Stimulated activated CD4-positive, alpha-beta T cell treated with anti-CD3 and anti-CD28 coated beads, Interleukin-15, amount 100 ng/mL, for 24 hours (primary cell): Measurements from ENCODE around the gene HORMAD2.

Experiments
- DNase-seq: peaks from one replicate; pipeline ENCODE4 v3.0.0-alpha.2; 2020

HORMAD2 gene

DNA sequence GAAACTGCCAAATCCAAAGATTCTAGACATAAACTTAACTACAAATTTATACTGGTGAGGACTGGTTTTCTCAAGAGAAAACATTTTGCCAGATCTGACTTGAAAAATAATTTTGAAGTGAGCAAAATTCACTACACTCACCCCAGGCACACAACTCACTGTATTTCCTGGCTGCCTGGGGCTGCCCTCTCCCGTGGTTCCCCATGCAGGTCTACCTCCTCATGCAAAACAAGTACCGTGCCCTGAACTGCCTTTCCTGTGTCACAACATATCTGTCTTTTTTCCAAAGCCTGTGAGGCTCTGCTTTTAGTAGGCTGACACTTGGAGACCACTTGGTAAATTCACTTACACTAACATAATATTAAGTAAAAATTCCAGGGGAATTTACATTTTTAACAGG lies 89.9 kb downstream of the HORMAD2 start:
- DNase-seq: peak; percentile 43

DNA sequence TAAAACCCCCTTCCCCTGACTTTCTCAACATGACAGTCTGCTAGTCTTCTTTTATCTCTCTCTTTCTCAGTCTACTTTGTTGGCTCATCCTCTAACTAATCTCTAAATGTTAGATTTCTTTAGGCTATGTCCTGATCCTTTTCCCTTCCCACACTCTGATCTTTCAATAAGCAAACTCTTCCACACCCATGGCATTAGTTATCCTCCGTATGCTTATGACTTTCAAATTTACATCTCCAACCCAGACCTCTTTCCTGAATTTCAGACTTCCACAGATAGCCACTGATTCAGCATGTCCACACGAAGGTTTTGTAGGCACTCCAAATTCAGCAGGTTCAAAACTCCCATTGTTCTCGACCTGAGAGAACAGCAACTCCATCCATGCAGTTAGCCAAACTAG lies 90.7 kb downstream of the HORMAD2 start:
- DNase-seq: no peak

DNA sequence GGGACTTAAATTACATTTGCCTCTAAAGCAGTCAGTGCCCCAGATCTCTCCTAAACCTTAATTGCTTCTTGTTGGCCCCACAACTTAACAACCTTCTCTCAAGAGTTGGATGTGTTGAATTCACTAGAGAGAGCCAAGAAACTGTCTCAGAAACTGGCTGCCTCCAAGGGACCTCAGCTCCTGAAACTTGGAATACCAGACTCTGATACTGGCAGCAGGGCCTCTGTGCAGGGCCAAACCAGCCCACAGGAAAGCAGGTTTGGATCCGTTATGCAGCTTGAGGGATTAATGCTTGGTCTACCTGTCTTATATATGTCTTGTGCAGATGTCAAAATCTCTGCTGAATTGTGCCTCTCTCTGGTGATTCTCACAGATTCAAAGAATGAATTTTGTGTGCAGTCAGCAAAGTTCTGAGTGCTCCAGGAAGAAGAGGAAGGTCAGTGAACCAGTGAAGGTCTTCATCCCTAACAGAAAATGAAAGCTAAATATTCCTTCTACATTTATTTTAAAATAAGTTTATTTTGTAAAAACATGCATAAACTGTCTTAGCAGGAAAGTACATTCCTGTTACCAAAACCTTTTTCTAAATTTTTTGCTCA lies 95.5 kb downstream of the HORMAD2 start:
- DNase-seq: no peak

DNA sequence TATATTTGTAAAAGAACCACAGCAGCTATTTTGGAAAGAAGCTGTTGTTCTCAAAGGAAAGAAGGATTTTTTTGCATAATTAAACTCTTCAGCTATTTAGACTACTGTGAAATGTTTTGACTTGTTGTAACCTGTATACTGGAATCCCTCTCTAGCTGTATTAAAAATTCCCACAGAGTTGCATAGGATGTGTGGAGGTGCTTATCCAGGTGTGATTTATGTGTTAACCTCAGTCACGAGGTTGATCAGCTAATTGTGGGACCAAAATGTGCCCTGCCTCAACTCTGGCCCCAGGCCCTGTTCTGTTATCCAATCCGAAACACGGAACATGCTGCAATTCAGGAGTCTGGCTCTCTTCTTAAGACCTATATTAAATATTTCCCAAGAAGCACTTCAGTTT lies 96.2 kb downstream of the HORMAD2 start:
- no peak for DNase-seq

- DNase-seq: peak; percentile 80
These were observed 98.2 kb downstream of the HORMAD2 start for GRCh38 chr22:30178181-30179126.

DNA sequence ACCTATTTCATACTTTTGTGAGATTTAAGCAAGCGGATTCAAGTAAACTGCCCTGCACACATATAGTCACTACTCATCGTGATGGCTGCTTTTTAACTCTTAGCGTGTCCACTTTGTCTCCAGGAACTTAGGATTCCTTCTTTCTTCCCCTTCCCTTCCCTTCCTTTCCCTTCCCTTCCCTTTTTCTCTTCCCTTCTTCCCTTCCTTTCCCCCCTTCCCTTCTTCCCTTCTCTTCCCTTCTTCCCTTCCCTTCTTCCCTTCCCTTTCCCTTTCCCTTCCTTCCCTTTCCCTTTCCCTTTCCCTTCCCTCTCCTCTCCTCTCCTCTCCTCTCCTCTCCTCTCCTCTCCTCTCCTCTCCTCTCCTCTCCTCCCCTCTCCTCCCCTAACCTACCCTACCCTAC lies 100.4 kb downstream of the HORMAD2 start:
- DNase-seq: no peak

- no peak for DNase-seq
These were observed 101.4 kb downstream of the HORMAD2 start for GRCh38 chr22:30181459-30182349.

GRCh38 chr22:30182350-30182745 lies 102.1 kb downstream of the HORMAD2 start:
- no peak for DNase-seq

- no peak for DNase-seq
These were observed 102.6 kb downstream of the HORMAD2 start for GRCh38 chr22:30182815-30183214.

DNA sequence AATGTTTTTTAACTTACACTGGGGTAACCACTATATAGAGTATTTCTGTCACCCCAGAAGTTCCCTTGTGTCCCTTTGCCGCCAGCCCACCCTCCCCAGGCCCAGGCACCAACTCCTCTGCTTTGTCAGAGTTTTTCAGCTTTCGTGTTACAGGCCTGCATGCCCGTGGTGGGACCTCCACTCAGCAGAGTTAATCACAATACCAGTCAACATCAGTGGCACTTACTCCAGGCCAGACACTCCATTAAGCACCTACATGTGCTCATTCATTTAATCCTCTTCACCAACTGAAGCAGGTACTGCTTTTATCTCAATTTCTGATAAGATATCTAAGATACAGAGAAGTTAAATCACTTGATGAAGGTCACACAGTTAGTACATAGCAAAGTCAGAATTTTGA lies 103.0 kb downstream of the HORMAD2 start:
- DNase-seq: no peak

DNA sequence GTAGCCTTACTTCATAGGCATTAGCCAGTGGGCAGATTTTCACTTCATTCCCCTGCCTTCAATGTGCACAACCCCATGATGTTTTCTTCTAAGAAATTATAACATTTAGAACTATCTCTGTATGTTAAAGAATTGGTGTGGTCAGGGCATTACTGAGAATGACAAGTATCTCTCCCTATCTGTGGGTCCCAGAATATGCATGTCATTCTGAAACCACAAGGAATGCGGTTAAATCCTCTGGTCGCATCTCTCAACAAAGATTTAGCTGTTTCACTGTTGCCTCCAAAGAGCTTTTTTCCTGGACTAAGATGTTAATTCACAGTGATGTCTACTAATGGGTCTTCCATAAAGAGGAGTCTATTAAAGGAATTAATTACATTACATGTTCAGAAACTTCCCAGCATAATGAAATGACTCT lies 103.6 kb downstream of the HORMAD2 start:
- no peak for DNase-seq

- DNase-seq: peak; percentile 58
These were observed 104.9 kb downstream of the HORMAD2 start for GRCh38 chr22:30185129-30185528.

DNA sequence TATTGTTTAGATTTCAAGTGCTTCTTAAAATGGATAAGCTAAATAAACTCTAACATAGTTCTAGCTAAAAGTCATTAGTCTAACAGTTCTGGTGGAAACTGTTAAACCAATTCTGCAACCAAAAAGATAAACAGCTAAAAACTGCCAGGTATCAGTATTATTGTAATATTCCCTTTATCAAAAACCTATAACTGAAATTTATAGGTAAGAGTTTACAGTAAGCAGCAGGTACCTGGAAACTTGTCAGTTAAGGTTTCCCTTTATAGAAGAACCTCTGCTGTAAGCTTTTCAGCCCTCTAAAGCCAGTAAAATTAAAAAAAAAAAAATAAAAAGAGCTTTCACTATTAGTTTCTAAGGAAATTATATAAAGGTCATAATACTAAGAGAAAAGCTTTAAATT lies 105.3 kb downstream of the HORMAD2 start:
- no peak for DNase-seq

- no peak for DNase-seq
These were observed 105.8 kb downstream of the HORMAD2 start for GRCh38 chr22:30186041-30186440.

GRCh38 chr22:30186510-30186909 lies 106.2 kb downstream of the HORMAD2 start:
- no peak for DNase-seq

DNA sequence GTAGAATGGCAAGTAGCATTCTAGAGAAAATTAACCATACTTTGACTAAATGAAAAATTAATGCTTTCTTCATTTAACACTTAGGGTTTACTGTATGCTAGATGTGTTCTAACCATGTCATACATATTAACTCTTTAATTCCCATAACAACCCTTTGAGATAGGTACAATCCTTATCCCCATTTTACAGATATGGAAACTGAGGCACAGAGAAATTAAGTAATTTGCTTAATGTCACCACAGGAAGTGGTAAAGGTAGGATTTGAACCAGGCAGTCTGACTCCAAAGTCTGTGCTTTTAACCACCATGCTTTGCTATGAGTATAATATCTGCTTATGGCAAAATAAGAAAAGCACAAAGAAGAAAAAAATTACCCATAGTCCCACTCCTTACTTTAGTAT lies 106.8 kb downstream of the HORMAD2 start:
- no peak for DNase-seq

GRCh38 chr22:30187529-30188407 lies 107.5 kb downstream of the HORMAD2 start:
- no peak for DNase-seq

GRCh38 chr22:30188911-30189310 lies 108.6 kb downstream of the HORMAD2 start:
- DNase-seq: no peak

GRCh38 chr22:30190574-30190973 lies 110.3 kb downstream of the HORMAD2 start:
- DNase-seq: no peak

DNA sequence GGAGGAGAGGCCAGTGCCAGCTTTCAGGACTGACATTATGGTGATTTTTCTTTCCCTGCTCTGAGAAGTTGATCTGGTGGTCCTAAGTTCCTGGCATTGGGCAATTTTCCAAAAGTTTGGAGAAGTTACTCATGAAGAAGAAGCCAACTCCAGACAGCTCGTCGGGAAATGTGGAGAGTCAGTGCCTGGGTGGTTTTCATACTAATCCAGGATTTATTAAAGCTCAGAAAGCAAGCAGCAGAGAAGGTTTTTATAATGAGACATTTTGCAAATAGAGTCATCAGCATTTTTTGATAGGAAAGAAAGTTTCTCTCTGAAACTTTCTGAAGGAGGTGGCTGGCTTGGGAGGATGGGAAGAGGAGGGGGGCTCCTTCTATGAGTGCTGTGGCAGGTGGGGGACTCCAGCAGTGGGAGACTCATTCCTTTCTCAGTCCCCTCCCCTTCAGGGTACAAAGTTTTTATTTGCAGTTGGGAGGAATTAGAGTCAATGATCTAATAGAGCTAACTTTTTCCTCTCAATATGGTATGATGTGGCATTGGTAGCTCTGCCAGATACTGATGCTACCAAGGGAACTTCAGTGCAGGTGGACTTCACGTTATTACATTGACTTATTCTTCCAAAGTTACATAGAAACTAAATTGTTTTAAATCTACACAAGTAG lies 110.9 kb downstream of the HORMAD2 start:
- no peak for DNase-seq

GRCh38 chr22:30192427-30192826 lies 112.2 kb downstream of the HORMAD2 start:
- DNase-seq: no peak
